ENCODE data around the gene VWA5B1.
"Not testable (repeated sequence)": the region's sequence is repeated elsewhere in the genome, so short reads cannot be mapped to it uniquely, and the experiment has no call there.

VWA5B1 gene

DNA sequence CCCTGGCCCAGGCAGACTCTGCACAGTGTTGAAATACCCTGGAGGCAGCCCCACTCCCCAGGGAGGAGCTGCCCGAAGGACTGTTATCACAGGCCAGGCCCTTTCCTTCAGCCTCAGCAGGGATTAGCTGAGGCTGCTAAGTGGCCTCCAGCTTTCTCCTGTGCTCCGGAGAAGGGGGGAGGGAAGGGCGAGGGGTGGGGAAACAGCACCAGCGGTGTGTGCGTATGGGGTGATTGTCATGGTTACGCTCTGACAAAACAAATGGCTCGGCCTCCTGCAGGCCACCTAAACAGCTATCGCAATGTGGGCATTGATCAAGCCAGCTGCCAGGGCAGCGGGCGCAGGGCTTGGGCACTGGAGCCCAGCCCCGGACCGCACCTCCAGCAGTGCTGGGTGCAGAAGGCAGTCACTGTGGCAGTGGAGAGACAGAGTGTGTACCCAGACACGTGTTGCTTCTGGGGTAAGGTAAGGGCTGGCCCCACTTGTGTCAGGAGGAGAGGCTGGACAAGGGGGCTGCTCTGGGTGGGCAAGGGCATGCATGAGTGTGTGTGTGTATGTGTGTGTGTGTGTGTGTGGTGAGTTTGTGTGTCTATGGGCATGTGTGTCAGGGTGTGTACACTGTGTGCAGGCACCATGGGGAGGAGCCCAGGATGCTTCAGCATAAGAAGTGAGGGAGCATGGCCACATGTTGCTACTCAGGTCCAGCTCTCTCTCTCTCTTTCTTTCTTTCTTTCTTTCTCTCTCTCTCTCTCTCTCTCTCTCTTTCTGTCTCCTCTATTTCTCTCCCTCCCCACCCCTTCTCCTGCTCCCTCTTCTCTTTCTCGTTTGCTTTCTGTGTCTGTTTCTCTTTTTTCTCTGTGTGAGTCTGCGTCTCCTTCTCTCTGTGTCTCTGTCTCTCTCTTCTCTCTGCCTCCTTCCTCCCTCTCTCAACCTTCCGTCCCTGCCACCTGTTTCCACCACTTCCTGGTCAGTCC lies at the start of gene VWA5B1:
VWA5B1 (plus strand) TSS at position 252 of the 974 bp plus-strand sequence. CDS start 19,727 bp downstream, outside the sequence.
- DNase-seq, result no peak

GRCh38 chr1:20242890-20243479 lies 47.7 kb upstream of the VWA5B1 start:
- DNase-seq, result no peak

- no peak for DNase-seq
Observed at GRCh38 chr1:20248971-20249612, 41.6 kb upstream of the VWA5B1 start.

- no peak for DNase-seq
Observed at GRCh38 chr1:20250340-20250989, 40.2 kb upstream of the VWA5B1 start.

- DNase-seq, result no peak
Observed at GRCh38 chr1:20252587-20252986, 38.1 kb upstream of the VWA5B1 start.

GRCh38 chr1:20255666-20256065 lies 35.0 kb upstream of the VWA5B1 start:
- no peak for DNase-seq

DNA sequence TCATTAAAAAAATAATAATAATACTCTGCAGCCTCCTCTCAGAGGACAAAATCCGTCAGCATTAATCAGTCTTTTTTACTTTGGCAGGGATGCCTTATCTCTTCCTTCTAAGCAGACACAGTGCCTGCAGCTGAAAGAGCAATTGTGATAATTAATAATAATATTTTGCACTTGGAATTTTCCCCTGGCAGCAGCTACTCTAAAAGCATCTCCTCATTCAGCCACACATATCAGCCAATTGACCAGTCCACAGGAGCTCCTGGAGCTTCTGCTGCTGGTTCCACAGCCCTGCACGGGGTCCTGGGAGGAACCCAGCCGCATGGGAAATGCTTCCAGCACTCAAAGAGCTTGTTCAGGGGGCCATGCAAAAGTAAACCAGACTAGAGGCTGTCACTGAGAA lies 31.0 kb upstream of the VWA5B1 start:
- no peak for DNase-seq

DNA sequence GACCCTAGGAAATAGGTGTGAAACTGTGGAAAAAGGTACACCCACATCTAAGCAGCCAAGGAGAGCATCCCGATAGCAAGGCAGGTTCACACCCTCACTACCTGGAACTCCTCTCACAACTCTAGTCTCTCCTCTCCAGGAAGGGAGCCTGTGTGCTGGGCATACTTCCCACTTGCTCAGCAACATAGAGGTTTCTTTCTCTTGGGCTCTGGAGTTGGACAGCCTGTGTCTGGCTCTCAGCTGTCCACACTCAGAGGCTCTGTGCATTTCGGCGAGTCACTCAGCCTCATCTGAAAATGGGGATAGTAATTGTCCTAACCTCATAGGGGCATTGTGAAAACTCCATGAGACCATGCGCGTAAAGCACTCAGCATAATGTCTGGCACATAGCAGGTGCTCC lies 29.6 kb upstream of the VWA5B1 start:
- DNase-seq, result no peak

- DNase-seq, result no peak
Observed at GRCh38 chr1:20262810-20263534, 27.7 kb upstream of the VWA5B1 start.

DNA sequence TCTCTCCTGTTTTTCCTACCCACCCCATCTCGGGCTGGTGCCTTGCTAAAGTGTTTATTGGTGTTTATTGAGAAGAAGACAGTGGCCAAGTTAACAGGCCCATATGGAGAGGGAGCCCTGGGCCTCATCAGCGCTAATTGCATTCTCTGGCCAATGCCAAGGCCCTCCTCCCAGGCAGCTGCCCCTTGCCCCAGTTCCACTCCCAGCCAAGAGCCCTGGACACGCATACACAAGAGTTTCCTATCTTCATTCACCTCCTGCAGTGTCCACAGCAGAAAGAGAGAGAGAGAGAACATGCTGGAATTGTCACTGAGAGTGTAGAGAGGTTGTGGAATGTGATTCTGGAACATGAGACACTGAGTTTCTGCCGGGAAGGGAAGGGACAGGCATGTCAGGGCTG lies 25.4 kb upstream of the VWA5B1 start:
- DNase-seq, result no peak

- DNase-seq, result no peak
Observed at GRCh38 chr1:20266141-20266540, 24.5 kb upstream of the VWA5B1 start.

GRCh38 chr1:20266642-20267041 lies 24.0 kb upstream of the VWA5B1 start:
- DNase-seq, result no peak

- DNase-seq, result no peak
Observed at GRCh38 chr1:20271498-20272400, 18.9 kb upstream of the VWA5B1 start.

DNA sequence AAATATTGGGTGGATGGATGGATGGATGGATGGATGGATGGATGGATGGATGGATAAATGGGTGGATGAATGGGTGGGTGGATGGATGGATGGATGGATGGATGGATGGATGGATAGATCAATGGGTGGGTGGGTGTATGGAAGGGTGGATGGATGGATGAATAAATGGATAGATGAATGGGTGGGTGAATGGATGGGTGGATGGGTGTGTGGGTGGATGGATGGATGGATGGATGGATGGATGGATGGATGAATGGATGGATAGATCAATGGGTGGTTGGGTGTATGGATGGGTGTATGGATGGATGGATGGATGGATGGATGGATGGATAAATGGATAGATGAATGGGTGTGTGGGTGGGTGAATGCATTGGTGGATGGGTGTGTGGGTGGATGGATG lies 17.0 kb upstream of the VWA5B1 start:
- not testable (repeated sequence) for DNase-seq

- no peak for DNase-seq
Observed at GRCh38 chr1:20275319-20275925, 15.3 kb upstream of the VWA5B1 start.

DNA sequence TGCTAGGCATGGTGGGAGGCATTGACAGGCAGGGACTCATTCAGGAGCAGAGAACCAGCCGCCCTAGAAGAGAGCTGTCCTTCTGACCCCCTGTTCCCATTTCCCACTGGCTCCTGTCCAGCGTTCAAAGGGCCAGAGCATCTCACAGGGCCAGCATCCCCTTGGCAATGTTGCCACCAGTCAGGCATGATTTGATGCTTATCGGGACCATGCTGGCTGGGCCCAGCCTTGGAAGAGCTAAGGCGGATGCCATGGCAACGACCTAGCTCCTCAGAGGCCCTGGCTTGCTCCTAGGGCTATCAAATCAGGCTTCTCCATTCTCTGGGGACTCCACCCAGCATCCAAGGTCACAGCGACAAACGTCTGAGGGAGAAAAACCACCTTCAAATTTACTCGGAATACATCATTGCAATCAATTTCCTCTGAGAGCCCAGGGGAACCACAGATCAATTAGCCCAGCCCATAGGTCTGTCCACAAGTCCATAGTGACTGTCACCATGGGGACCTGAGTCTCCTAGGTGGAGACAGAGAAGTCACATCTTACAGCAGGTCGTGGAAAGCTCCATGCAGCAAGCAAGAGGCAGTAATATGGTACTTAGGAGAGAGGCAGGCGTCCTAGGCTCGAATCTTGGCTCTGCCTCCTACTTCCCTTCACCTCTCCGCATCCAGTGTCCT lies 14.1 kb upstream of the VWA5B1 start:
- no peak for DNase-seq

DNA sequence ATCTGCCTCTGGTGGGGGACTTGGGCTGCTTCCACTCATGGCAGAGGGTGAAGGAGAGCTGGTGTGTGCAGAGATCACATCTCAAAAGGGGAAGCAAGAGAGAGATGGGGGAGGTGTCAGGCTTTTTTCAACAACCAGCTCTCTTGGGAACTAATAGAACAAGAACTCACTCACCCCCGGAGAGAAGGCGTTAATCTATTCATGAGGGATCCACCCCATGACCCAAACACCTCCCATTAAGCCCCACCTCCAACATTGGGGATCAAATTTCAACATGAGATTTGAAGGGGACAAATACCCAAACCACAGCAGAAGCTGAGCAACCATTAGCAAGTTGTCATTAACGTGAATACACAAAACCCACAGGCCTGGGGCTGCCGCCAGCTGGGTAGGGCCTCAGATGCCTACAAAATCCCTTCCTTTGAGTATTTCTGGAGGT lies 12.0 kb upstream of the VWA5B1 start:
- DNase-seq, result no peak

DNA sequence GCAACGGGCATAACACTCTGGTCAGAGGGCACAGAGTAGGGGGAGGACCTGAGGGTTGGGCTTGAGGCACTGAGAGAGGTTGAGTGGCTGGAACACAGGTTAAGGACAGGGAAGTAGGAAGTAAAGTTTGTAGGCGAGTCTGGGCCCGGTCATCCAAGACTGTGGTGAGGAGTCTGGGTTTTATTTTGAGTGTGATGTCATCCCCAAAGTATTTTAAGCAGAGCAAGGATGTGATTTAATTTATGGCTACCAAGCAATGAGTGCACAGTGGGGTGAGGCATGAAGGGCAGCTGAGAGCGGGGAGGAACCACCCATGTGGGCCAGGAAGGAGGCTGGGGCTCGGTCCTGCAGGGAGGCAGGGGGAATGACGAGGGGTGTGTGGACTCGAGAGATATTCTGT lies 11.2 kb upstream of the VWA5B1 start:
- DNase-seq, result no peak

DNA sequence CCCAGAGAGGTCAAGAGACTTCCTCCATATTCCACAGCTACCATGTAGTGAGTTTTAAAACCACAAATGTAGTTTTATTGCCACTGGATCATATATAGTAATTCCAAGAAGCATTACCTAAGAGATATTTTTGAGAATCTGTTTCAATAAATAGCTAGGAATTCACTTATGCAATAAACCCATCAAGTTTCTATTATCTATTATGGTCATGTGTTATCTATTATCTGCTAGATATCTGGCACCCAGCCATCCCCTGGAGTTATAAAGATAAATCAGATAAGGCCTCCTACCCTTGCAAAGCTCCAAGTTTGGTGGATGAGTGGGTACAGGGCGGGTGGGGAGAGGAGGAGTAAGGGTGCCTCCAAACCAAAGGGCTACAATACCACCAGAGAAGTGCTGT lies 10.3 kb upstream of the VWA5B1 start:
- DNase-seq, result no peak

DNA sequence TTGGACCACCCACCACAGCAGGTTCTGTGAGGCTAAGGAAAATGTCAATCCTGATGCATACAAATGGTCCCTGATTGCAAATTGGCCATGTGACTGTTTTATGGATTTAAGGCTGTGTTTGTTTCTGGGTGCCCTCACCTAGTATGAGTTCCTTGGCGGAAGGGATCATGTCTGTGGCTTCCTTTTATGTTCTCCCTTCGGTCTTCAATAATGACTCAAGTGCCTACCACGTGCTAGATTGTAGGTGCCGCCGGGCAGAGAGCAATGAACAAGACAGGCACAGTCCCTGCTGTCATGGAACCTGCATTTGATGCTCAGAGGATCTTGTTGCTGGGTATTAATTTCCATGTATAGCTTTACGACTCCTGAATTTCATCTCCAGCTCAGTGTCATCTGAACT lies 9.8 kb upstream of the VWA5B1 start:
- no peak for DNase-seq
